HCT116 (cell line): ENCODE measurements around the gene MAN1A1.

Experiments
- CEBPB ChIP-seq: IDR thresholded peaks from 2 replicates; pipeline ENCODE4 v1.6.1; 2012; ENCODE audit warnings: low read depth
- CTCF ChIP-seq, 3 experiments: fragments of 200-600 bp in 1 of 3; sonication (generic) in 1 of 3; IDR thresholded peaks in 2 of 3; conservative IDR thresholded peaks in 1 of 3; 2 replicates each; pipeline ENCODE4 v1.5.1; 2012 to 2017; ENCODE audit warnings: low read depth in 2 of 3, low read length in 2 of 3, antibody characterized with exemption in 1 of 3, borderline replicate concordance in 1 of 3, control low read depth in 1 of 3, mild to moderate bottlenecking in 1 of 3, mixed read lengths in 1 of 3, mixed run types in 1 of 3, moderate library complexity in 1 of 3; ENCODE audit not compliant: insufficient read depth in 1 of 3
- JUND ChIP-seq: IDR thresholded peaks from 2 replicates; pipeline ENCODE4 v1.6.1; 2012
- YY1 ChIP-seq: IDR thresholded peaks from 2 replicates; pipeline ENCODE4 v1.6.1; 2011; ENCODE audit warnings: low read length, low read depth, moderate library complexity, mild to moderate bottlenecking; ENCODE audit not compliant: insufficient replicate concordance; ENCODE audit errors: extremely low read depth
- TF ChIP-seq, protein P1 (sequence below): IDR thresholded peaks from 2 replicates; pipeline ENCODE4 v1.6.1; 2012; ENCODE audit warnings: low read depth
- TF ChIP-seq, protein P2 (sequence below): IDR thresholded peaks from 2 replicates; pipeline ENCODE4 v1.6.1; 2011; ENCODE audit warnings: mild to moderate bottlenecking, low read length, moderate library complexity; ENCODE audit not compliant: insufficient replicate concordance; ENCODE audit errors: extremely low read depth

DNA sequence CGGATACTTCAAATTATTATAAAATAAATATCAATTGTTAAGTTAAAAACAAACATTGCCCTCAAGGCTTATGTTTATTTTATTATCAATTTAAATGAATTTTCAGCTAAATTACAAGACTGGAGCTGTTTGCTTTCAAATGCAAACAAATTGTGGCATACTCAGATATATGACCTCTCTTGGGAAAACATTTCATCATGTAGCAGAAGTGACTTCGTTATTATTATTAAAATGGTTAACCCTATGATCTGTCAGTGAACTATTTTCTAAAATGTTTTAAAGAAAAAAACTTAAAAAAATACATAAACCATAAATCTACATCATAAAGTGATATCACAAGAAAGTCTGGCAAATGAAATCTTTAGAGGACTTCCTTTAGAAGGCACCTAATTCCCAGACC, 72.5 kb downstream of the MAN1A1 start:
- TF ChIP-seq, protein P1, sequence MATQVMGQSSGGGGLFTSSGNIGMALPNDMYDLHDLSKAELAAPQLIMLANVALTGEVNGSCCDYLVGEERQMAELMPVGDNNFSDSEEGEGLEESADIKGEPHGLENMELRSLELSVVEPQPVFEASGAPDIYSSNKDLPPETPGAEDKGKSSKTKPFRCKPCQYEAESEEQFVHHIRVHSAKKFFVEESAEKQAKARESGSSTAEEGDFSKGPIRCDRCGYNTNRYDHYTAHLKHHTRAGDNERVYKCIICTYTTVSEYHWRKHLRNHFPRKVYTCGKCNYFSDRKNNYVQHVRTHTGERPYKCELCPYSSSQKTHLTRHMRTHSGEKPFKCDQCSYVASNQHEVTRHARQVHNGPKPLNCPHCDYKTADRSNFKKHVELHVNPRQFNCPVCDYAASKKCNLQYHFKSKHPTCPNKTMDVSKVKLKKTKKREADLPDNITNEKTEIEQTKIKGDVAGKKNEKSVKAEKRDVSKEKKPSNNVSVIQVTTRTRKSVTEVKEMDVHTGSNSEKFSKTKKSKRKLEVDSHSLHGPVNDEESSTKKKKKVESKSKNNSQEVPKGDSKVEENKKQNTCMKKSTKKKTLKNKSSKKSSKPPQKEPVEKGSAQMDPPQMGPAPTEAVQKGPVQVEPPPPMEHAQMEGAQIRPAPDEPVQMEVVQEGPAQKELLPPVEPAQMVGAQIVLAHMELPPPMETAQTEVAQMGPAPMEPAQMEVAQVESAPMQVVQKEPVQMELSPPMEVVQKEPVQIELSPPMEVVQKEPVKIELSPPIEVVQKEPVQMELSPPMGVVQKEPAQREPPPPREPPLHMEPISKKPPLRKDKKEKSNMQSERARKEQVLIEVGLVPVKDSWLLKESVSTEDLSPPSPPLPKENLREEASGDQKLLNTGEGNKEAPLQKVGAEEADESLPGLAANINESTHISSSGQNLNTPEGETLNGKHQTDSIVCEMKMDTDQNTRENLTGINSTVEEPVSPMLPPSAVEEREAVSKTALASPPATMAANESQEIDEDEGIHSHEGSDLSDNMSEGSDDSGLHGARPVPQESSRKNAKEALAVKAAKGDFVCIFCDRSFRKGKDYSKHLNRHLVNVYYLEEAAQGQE = no peak
- no peak for TF ChIP-seq CEBPB
- no peak for TF ChIP-seq CTCF (IDR thresholded peaks at IDR 0.05 in 2 of 3, conservative IDR thresholded peaks at IDR 0.05 in 1 of 3; ENCODE audit: borderline replicate concordance in 1 of 3, insufficient read depth in 1 of 3, low read depth in 2 of 3, low read length in 2 of 3)
- no peak for TF ChIP-seq JUND
- TF ChIP-seq, protein P2, sequence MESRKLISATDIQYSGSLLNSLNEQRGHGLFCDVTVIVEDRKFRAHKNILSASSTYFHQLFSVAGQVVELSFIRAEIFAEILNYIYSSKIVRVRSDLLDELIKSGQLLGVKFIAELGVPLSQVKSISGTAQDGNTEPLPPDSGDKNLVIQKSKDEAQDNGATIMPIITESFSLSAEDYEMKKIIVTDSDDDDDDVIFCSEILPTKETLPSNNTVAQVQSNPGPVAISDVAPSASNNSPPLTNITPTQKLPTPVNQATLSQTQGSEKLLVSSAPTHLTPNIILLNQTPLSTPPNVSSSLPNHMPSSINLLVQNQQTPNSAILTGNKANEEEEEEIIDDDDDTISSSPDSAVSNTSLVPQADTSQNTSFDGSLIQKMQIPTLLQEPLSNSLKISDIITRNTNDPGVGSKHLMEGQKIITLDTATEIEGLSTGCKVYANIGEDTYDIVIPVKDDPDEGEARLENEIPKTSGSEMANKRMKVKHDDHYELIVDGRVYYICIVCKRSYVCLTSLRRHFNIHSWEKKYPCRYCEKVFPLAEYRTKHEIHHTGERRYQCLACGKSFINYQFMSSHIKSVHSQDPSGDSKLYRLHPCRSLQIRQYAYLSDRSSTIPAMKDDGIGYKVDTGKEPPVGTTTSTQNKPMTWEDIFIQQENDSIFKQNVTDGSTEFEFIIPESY = no peak
- no peak for TF ChIP-seq YY1
